Lower lobe of right lung (tissue), 2 donors: ENCODE data around the gene VPS26A. TPM values are rescaled to one million over a fixed set of nuclear protein-coding genes. Genes with fewer than 3 reads are reported as not detected.
"Not testable (repeated sequence)": the region's sequence is repeated elsewhere in the genome, so short reads cannot be mapped to it uniquely, and the experiment has no call there.

Experiments used
- ATAC-seq, 2 donors: fragments of 200-7000 bp; cut with Tn5 transposase; one replicate each; pipeline ENCODE4 v1.9.1; 2020 to 2022; ENCODE audit warnings: mild to moderate bottlenecking in 2 of 2, moderate library complexity in 2 of 2
- DNase-seq: peaks from one replicate; pipeline ENCODE4 v3.0.0-alpha.2; 2020
- H3K27ac ChIP-seq: fragments of 200-600 bp; one replicate; pipeline ENCODE4 v1.8.0; 2022
- H3K27me3 ChIP-seq: fragments of 200-600 bp; one replicate; pipeline ENCODE4 v1.8.0; 2022; ENCODE audit warnings: low read depth
- H3K36me3 ChIP-seq: fragments of 200-600 bp; one replicate; pipeline ENCODE4 v1.8.0; 2022; ENCODE audit warnings: mild to moderate bottlenecking
- H3K4me1 ChIP-seq: fragments of 200-600 bp; one replicate; pipeline ENCODE4 v1.8.0; 2022
- H3K4me3 ChIP-seq: fragments of 200-600 bp; one replicate; pipeline ENCODE4 v1.8.0; 2022; ENCODE audit warnings: mild to moderate bottlenecking
- H3K9me3 ChIP-seq: fragments of 200-600 bp; one replicate; pipeline ENCODE4 v1.8.0; 2022
- intact Hi-C: fragments of 100-400 bp; cut with DNase I; formaldehyde crosslinking; loops from one replicate; pipeline ENCODE4 v1.11.0; 2022
- total RNA-seq: library from RNA; stranded (reverse); fragmentation: NEBNext Ultra II Directional; extraction: Animal tissue kit (Norgen Biotek cat#: 25700); gene quantifications from one replicate; pipeline ENCODE4 v1.2.1, GENCODE V29; 2021
- TF ChIP-seq, protein P1 (sequence below): fragments of 200-600 bp; IDR thresholded peaks from one replicate; pipeline ENCODE4 v1.8.0; 2022; ENCODE audit warnings: antibody characterized with exemption, mild to moderate bottlenecking
- donor health status: DM: no; HTN: yes; CAD: no; lungs with severe emphysema.

Gene VPS26A
- total RNA-seq, 1 donor from 2014 or later, result 51.2 TPM

DNA sequence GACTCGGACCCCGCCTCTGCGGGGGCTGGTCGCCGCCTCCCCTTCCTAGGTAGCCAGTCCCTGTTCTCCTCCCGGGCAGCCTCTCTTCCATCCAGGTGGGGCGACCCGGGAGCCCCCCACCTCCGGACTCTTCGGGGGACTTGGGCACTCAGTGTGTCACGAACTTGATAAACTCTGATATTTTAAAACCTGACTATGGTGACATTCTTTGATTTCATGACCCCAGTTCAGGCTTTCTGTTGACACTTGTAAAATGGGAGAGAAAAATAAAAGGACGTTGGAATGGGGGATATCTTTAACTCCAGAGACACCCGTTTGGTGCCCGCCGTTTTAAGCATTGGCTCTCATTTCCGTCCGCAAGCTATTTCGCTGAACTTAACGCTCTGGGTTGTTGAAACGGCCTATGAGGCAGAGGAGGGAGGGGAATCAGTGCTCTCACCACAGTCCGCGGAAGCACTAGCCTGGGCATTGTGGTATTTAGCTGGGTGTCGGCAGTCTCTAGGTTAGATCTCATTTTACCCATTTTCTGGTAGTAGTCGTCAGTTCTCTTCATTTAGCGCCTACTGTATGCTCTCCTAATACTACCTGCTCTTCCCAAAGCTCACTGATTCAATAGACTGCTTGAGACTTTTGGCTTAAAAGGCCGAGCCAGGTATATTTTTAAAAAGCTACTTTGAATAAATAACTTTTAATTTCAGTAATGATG lies 738 bp downstream of the VPS26A start:
- H3K4me1 ChIP-seq, result peaks cover 36% of the 10 kb centered on the region
- peak overlapping the region; percentile 93 for H3K4me3 ChIP-seq
- H3K9me3 ChIP-seq, result no peaks in the 10 kb centered on the region
- no peaks in the 10 kb centered on the region for H3K27me3 ChIP-seq
- peak overlapping the region; percentile 98 for H3K27ac ChIP-seq
- ATAC-seq (peak; percentile 33 to 46), DNase-seq (peak; percentile 62)
- TF ChIP-seq, protein P1, sequence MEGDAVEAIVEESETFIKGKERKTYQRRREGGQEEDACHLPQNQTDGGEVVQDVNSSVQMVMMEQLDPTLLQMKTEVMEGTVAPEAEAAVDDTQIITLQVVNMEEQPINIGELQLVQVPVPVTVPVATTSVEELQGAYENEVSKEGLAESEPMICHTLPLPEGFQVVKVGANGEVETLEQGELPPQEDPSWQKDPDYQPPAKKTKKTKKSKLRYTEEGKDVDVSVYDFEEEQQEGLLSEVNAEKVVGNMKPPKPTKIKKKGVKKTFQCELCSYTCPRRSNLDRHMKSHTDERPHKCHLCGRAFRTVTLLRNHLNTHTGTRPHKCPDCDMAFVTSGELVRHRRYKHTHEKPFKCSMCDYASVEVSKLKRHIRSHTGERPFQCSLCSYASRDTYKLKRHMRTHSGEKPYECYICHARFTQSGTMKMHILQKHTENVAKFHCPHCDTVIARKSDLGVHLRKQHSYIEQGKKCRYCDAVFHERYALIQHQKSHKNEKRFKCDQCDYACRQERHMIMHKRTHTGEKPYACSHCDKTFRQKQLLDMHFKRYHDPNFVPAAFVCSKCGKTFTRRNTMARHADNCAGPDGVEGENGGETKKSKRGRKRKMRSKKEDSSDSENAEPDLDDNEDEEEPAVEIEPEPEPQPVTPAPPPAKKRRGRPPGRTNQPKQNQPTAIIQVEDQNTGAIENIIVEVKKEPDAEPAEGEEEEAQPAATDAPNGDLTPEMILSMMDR, result no peak
- intact Hi-C loops, result no loop called here
- H3K36me3 ChIP-seq, result no peaks in the 10 kb centered on the region

DNA sequence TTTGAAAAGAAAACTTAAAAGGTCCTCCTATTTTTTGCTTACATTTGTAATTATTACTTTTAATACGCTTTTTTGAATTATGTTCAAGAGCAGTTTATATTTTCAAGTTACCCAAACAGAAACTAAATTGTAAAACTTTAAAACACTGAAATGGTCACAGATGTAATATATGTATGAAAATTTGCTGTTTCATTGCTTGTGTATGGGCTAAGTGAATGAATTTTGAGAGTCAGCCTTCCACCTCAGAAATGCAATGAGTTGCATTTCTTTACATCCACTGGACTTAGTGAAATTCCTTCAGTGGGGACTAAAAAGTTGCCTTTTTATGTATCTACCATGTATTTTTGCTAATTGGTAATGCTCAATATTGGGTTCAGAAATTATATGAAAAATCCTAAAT lies 1.6 kb downstream of the VPS26A start:
- Histone ChIP-seq H3K27ac (no peak overlapping the region), H3K9me3 (no peaks in the 10 kb centered on the region), H3K4me3 (peak overlapping the region; percentile 93), H3K27me3 (no peaks in the 10 kb centered on the region), H3K36me3 (no peaks in the 10 kb centered on the region), H3K4me1 (peaks cover 42% of the 10 kb centered on the region)
- intact Hi-C loops, result no loop called here
- no peak for DNase-seq
- TF ChIP-seq, protein P1, result no peak
- no peak for ATAC-seq

DNA sequence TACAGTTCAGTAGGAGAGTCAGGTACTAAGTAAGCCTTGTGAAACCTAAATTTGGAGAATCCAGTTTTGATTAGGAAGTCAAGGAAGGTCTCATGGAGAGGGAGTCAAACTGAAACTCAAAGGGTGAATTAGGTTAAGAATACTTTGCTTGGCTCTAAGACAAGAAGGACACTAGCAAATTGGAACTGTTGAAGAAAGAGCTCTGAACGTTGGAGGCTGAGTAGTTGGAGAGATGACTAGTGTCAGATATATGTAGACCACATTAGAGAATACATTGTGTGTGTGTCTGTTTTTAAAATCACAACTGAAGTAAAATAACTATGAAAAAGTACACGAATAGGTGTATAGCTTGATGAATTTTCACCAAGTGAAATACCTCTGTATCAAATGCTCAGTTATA lies 6.3 kb downstream of the VPS26A start:
- H3K9me3 ChIP-seq, result no peaks in the 10 kb centered on the region
- H3K4me1 ChIP-seq, result peaks cover 28% of the 10 kb centered on the region
- peaks cover 25% of the 10 kb centered on the region for H3K36me3 ChIP-seq
- H3K27ac ChIP-seq, result no peak overlapping the region
- no peak overlapping the region for H3K4me3 ChIP-seq
- DNase-seq (no peak), ATAC-seq (no peak)
- TF ChIP-seq, protein P1, result no peak
- H3K27me3 ChIP-seq, result no peaks in the 10 kb centered on the region
- intact Hi-C loops, result no loop called here

DNA sequence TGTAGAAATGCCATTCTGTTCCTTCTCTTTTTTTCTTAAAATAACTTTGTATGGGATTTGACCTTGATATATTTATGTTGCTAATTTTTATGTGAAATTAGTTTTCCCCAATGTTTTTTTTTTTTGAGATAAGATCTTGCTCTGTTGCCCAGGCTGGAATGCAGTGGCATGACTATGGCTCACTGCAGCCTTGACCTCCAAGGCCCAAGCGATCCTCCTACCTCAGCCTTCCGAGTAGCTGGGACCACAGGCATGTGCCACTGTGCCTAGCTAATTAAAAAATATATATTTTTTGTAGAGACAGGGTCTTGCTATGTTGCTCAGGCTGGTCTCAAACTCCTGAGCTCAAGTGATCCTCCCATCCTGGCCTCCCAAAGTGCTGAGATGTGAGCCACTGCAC lies 16.0 kb downstream of the VPS26A start:
- no peak for ATAC-seq
- Histone ChIP-seq H3K9me3 (no peaks in the 10 kb centered on the region), H3K27ac (no peak overlapping the region), H3K4me1 (no peaks in the 10 kb centered on the region), H3K36me3 (peaks cover 30% of the 10 kb centered on the region), H3K4me3 (no peak overlapping the region), H3K27me3 (no peaks in the 10 kb centered on the region)
- no peak for DNase-seq
- TF ChIP-seq, protein P1, result no peak
- intact Hi-C loops, result no loop called here

DNA sequence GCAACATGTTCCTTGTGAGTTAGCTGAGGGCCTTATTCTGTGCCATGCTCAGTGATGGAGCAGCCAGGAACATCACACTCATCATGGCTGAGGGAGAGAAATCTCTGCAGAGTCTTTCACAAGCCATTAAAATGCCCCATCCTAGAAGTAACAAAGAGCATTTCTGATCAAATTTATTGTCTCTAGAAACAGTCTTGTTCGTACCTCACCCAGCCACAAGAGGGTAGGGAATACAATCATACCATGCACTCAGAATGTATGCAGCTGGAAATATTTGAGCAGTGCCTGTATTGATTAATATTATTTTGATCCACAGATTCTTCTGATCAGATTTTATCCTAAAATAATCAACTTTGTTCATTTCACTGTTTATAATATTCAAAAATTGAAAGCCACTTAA lies 17.3 kb downstream of the VPS26A start:
- intact Hi-C loops, result no loop called here
- ATAC-seq (no peak), DNase-seq (no peak)

DNA sequence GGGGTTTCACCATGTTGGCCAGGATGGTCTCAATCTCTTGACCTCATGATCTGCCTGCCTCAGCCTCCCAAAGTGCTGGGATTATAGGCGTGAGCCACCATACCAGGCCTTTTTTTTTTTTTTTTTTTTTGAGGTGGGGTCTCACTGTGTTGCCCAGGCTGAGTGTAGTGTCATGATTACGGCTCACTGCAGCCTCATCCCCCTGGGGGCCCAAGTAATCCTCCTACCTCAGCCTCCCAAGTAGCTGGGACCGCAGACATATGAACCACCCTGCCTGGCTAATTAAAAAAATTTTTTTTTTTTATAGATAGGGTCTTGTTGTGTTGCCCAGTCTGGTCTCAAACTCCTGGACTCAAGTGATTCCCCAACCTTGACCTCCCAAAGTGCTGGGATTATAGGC lies 18.1 kb downstream of the VPS26A start:
- H3K4me1 ChIP-seq, H3K27me3 ChIP-seq, intact Hi-C loops, H3K27ac ChIP-seq, ATAC-seq, DNase-seq, H3K9me3 ChIP-seq, H3K4me3 ChIP-seq: not testable (repeated sequence)
- H3K36me3 ChIP-seq, result peaks cover 11% of the 10 kb centered on the region

More for the DNA sequence above, 17.3 kb downstream of the VPS26A start:
- Histone ChIP-seq H3K4me3 (no peak overlapping the region), H3K9me3 (no peaks in the 10 kb centered on the region), H3K4me1 (no peaks in the 10 kb centered on the region), H3K36me3 (peaks cover 18% of the 10 kb centered on the region), H3K27ac (no peak overlapping the region), H3K27me3 (no peaks in the 10 kb centered on the region)
- TF ChIP-seq, protein P1, result no peak
